CD4-positive, alpha-beta T cell (primary cell): ENCODE measurements around the gene PTPRN2. TPM values are rescaled to one million over a fixed set of nuclear protein-coding genes. Genes with fewer than 3 reads are reported as not detected.

Source experiments
- ATAC-seq: fragments of 200-7000 bp; cut with Tn5 transposase; one replicate; pipeline ENCODE4 v1.10.0; 2022; ENCODE audit warnings: mild to moderate bottlenecking; ENCODE audit not compliant: poor library complexity
- CTCF ChIA-PET: fragments of 350-600 bp; sonication (Branson Sonifier 250); formaldehyde crosslinking; loops from one replicate; lab custom pipeline; 2021; ENCODE audit warnings: antibody characterized with exemption, inconsistent platforms; lab: Charles Lee
- POLR2A ChIA-PET: fragments of 350-600 bp; sonication (Branson Sonifier 250); formaldehyde crosslinking; loops from one replicate; lab custom pipeline; 2021; ENCODE audit warnings: antibody characterized with exemption, inconsistent platforms; lab: Charles Lee
- DNase-seq, 14 experiments: peaks; one replicate each; pipeline ENCODE4 v3.0.0-alpha.2; 2013 to 2020; ENCODE audit warnings: mixed read lengths in 2 of 14
- H3K27ac ChIP-seq, 2 donors: one replicate each; pipeline versions ENCODE4 v1.5.1 to v1.7.0; 2013; ENCODE audit warnings: low read length in 2 of 2, low read depth in 1 of 2, mild to moderate bottlenecking in 1 of 2
- H3K27me3 ChIP-seq, 2 experiments: 1 replicate in 1 of 2; 2 replicates in 1 of 2; pipeline versions ENCODE4 v1.6.1 to v1.7.0; 2013; ENCODE audit warnings: low read length in 2 of 2, control low read depth in 1 of 2, mild to moderate bottlenecking in 1 of 2, moderate library complexity in 1 of 2; ENCODE audit not compliant: insufficient read depth in 2 of 2, control insufficient read depth in 1 of 2
- H3K36me3 ChIP-seq: one replicate; pipeline ENCODE4 v1.6.1; 2013; ENCODE audit warnings: low read length, control low read depth; ENCODE audit not compliant: insufficient read depth
- H3K4me1 ChIP-seq: one replicate; pipeline ENCODE4 v1.6.1; 2013; ENCODE audit warnings: low read length, control low read depth; ENCODE audit not compliant: insufficient read depth
- H3K4me3 ChIP-seq: one replicate; pipeline ENCODE4 v1.5.1; 2013; ENCODE audit warnings: mild to moderate bottlenecking, low read length, moderate library complexity
- H3K9me3 ChIP-seq, 2 experiments: 1 replicate in 1 of 2; 2 replicates in 1 of 2; pipeline versions ENCODE4 v1.6.1 to v1.7.0; 2013; ENCODE audit warnings: low read length in 2 of 2, mild to moderate bottlenecking in 2 of 2, control low read depth in 1 of 2, moderate library complexity in 1 of 2; ENCODE audit not compliant: control insufficient read depth in 1 of 2, insufficient read depth in 1 of 2
- H3K27ac Mint-ChIP-seq: one replicate; pipeline ENCODE4 v1.8.0; 2020; ENCODE audit warnings: mixed read lengths
- H3K27me3 Mint-ChIP-seq: one replicate; pipeline ENCODE4 v1.8.0; 2021; ENCODE audit warnings: mixed read lengths
- H3K36me3 Mint-ChIP-seq: one replicate; pipeline ENCODE4 v1.8.0; 2021; ENCODE audit warnings: low read depth, mixed read lengths
- H3K4me1 Mint-ChIP-seq: one replicate; pipeline ENCODE4 v1.8.0; 2021; ENCODE audit warnings: low read depth, mixed read lengths
- H3K4me3 Mint-ChIP-seq: one replicate; pipeline ENCODE4 v1.8.0; 2020; ENCODE audit warnings: mild to moderate bottlenecking, mixed read lengths
- H3K9me3 Mint-ChIP-seq: one replicate; pipeline ENCODE4 v1.8.0; 2020; ENCODE audit warnings: mixed read lengths
- CTCF ChIP-seq: fragments of 200-600 bp; IDR thresholded peaks from one replicate; pipeline ENCODE4 v1.8.0; 2022; ENCODE audit warnings: antibody characterized with exemption, mild to moderate bottlenecking
- intact Hi-C, 2 experiments: fragments of 100-400 bp; cut with DNase I in 1 of 2; cut with micrococcal nuclease in 1 of 2; formaldehyde crosslinking; loops; one replicate each; pipeline versions ENCODE4 v1.15.1 to v1.9.0; 2023 to 2025; cut with DNase I, micrococcal nuclease
- total RNA-seq, 174 experiments: library from RNA in 2 of 174; stranded (reverse) in 2 of 174; gene quantifications; one replicate each; pipeline ENCODE4 v1.2.3 and lab custom pipeline; 2021 to 2026

The PTPRN2 gene
- total RNA-seq, 2 experiments from 2014 or later, result 0.34 to 0.44 TPM

GRCh38 chr7:158286210-158286609 lies 301.4 kb downstream of the PTPRN2 start:
- Mint-ChIP-seq H3K4me1 (no peaks in the 10 kb centered on the region), H3K27ac (no peak overlapping the region), H3K4me3 (no peak overlapping the region), H3K27me3 (no peaks in the 10 kb centered on the region), H3K36me3 (peaks cover 6% of the 10 kb centered on the region), H3K9me3 (peaks cover 14% of the 10 kb centered on the region)
- Histone ChIP-seq H3K4me1 (no peaks in the 10 kb centered on the region), H3K27me3 (peaks cover 0 to 3% of the 10 kb centered on the region in 2 experiments), H3K27ac (no peak overlapping the region), H3K9me3 (peaks cover 15 to 39% of the 10 kb centered on the region in 2 experiments), H3K36me3 (no peaks in the 10 kb centered on the region), H3K4me3 (no peak overlapping the region)
- intact Hi-C loops, result no loop called here
- ATAC-seq, result no peak
- ChIA-PET POLR2A (no interaction called here), CTCF (no interaction called here)
- no peak for DNase-seq
- TF ChIP-seq CTCF, result no peak

DNA sequence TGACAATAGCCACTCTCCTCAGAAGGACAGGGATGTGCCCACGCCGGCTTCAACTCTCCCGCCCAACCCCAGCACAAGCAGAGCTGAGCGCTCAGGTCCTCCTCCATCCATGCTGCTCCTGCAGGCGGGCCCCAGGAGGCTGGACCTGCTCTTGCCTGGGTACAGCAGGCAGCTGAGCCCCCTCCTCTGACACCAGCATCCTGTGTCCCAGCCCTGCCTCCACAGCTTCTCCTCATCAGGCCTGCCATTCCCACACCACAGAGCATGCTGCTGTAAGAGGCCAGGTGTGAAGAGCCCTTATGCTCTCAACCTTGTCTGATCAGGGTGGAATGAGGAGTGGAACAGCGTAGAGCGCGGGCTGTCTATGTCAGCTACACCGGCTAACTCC lies 302.2 kb downstream of the PTPRN2 start:
- POLR2A ChIA-PET, result no interaction called here
- Mint-ChIP-seq H3K9me3 (peaks cover 14% of the 10 kb centered on the region), H3K27me3 (no peaks in the 10 kb centered on the region), H3K4me1 (no peaks in the 10 kb centered on the region), H3K27ac (no peak overlapping the region), H3K36me3 (peaks cover 6% of the 10 kb centered on the region), H3K4me3 (no peak overlapping the region)
- no peak for DNase-seq
- H3K36me3 ChIP-seq, result no peaks in the 10 kb centered on the region
- H3K4me3 ChIP-seq, result no peak overlapping the region
- no peak for ATAC-seq
- no peak for TF ChIP-seq CTCF
- H3K9me3 ChIP-seq, result peaks cover 15 to 43% of the 10 kb centered on the region in 2 experiments
- peaks cover 0 to 3% of the 10 kb centered on the region in 2 experiments for H3K27me3 ChIP-seq
- intact Hi-C loops, result no loop called here
- H3K4me1 ChIP-seq, result no peaks in the 10 kb centered on the region
- no peak overlapping the region for H3K27ac ChIP-seq
- CTCF ChIA-PET, result no interaction called here

- Histone ChIP-seq H3K36me3 (no peaks in the 10 kb centered on the region), H3K27ac (no peak overlapping the region), H3K9me3 (peaks cover 12 to 40% of the 10 kb centered on the region in 2 experiments), H3K27me3 (peaks cover 0 to 3% of the 10 kb centered on the region in 2 experiments), H3K4me1 (no peaks in the 10 kb centered on the region), H3K4me3 (no peak overlapping the region)
- DNase-seq, result no peak
- no peak for ATAC-seq
- ChIA-PET POLR2A (no interaction called here), CTCF (no interaction called here)
- Mint-ChIP-seq H3K27me3 (no peaks in the 10 kb centered on the region), H3K4me3 (no peak overlapping the region), H3K4me1 (no peaks in the 10 kb centered on the region), H3K36me3 (peaks cover 6% of the 10 kb centered on the region), H3K9me3 (peaks cover 14% of the 10 kb centered on the region), H3K27ac (no peak overlapping the region)
- intact Hi-C loops, result no loop called here
- TF ChIP-seq CTCF, result no peak
Measured at GRCh38 chr7:158284617-158285382, 302.8 kb downstream of the PTPRN2 start.
